ENCODE results near the gene GABRB1. TPM values are rescaled to one million over a fixed set of nuclear protein-coding genes. Genes with fewer than 3 reads are reported as not detected.
A peak's percentile ranks its signal among the peaks of the same experiment; 100 is the strongest.

The GABRB1 gene
- total and polyA plus RNA-seq, 2 experiments from 2014 or later = 2.8 to 5.5 TPM

GRCh38 chr4:46993075-46994006, 38.0 kb upstream of the GABRB1 start, which contains the start of gene GABRA4:
GABRA4 (minus strand) TSS chr4:46993581; CDS start chr4:46993424, 157 bp downstream.
- 2% methylated on average over 58 of the region's 67 CpGs for WGBS (ENCODE audit: low lambda C conversion rate, missing lambda C conversion rate)
- H3K4me1 ChIP-seq (ENCODE audit: insufficient read depth) = no peaks in the 10 kb centered on the region
- peak within 1 kb of the TSS; percentile 16 for H3K4me3 ChIP-seq
- no peaks in the 10 kb centered on the region for H3K9me2 ChIP-seq (replicated peaks; ENCODE audit: insufficient read depth)
- H3K4me2 ChIP-seq = peak within 1 kb of the TSS; percentile 97
- TF ChIP-seq EZH2phosphoT487 (IDR thresholded peaks at IDR 0.05; ENCODE audit: low read depth, severe bottlenecking, unreplicated experiment) = no peak
- TF ChIP-seq EZH2 (IDR thresholded peaks at IDR 0.05; ENCODE audit: borderline replicate concordance) = peak; percentile 77
- no peaks in the 10 kb centered on the region for H3K79me2 ChIP-seq
- no peaks in the 10 kb centered on the region for H3K36me3 ChIP-seq (replicated peaks; ENCODE audit: insufficient read depth, low read depth)
- H3K27ac ChIP-seq = no peak within 1 kb of the TSS
- H2AFZ ChIP-seq = peak within 1 kb of the TSS; percentile 63
- no peaks in the 10 kb centered on the region for H3K9me3 ChIP-seq (ENCODE audit: low read depth)
- peaks cover 59% of the 10 kb centered on the region for H3K27me3 ChIP-seq
- DNase-seq (ENCODE audit: low spot score) = peak; percentile 26
- H4K20me1 ChIP-seq (ENCODE audit: insufficient read depth, poor library complexity, severe bottlenecking) = no peaks in the 10 kb centered on the region

- no peaks in the 10 kb centered on the region for H3K9me3 ChIP-seq (ENCODE audit: low read depth)
- TF ChIP-seq CTCF (IDR thresholded peaks at IDR 0.05; ENCODE audit: poor library complexity) = no peak
- no peaks in the 10 kb centered on the region for H3K4me1 ChIP-seq (ENCODE audit: insufficient read depth)
- DNase-seq (ENCODE audit: low spot score) = no peak
- H3K4me2 ChIP-seq = peak overlapping the region; percentile 97
- no peak overlapping the region for H3K27ac ChIP-seq
- no peaks in the 10 kb centered on the region for H3K79me2 ChIP-seq
- no peaks in the 10 kb centered on the region for H3K36me3 ChIP-seq (replicated peaks; ENCODE audit: insufficient read depth, low read depth)
- H3K27me3 ChIP-seq = peaks cover 59% of the 10 kb centered on the region
- peak overlapping the region; percentile 63 for H2AFZ ChIP-seq
- no peaks in the 10 kb centered on the region for H3K9me2 ChIP-seq (replicated peaks; ENCODE audit: insufficient read depth)
- no peak overlapping the region for H3K4me3 ChIP-seq
- WGBS (ENCODE audit: low lambda C conversion rate, missing lambda C conversion rate) = 3% methylated on average over 14 of the region's 14 CpGs
- no peaks in the 10 kb centered on the region for H4K20me1 ChIP-seq (ENCODE audit: insufficient read depth, poor library complexity, severe bottlenecking)
Measured at GRCh38 chr4:46994007-46994405, 37.4 kb upstream of the GABRB1 start.

- no peak overlapping the region for H3K27ac ChIP-seq
- peaks cover 24% of the 10 kb centered on the region for H3K27me3 ChIP-seq
- H3K4me2 ChIP-seq = no peak overlapping the region
- H4K20me1 ChIP-seq (ENCODE audit: insufficient read depth, poor library complexity, severe bottlenecking) = no peaks in the 10 kb centered on the region
- H3K36me3 ChIP-seq (replicated peaks; ENCODE audit: insufficient read depth, low read depth) = no peaks in the 10 kb centered on the region
- no peaks in the 10 kb centered on the region for H3K79me2 ChIP-seq
- H3K9me3 ChIP-seq (ENCODE audit: low read depth) = no peaks in the 10 kb centered on the region
- no peaks in the 10 kb centered on the region for H3K9me2 ChIP-seq (replicated peaks; ENCODE audit: insufficient read depth)
- no peak for DNase-seq (ENCODE audit: low spot score)
- H3K4me3 ChIP-seq = no peak overlapping the region
- H3K4me1 ChIP-seq (ENCODE audit: insufficient read depth) = no peaks in the 10 kb centered on the region
- H2AFZ ChIP-seq = no peak overlapping the region
- TF ChIP-seq CTCF (IDR thresholded peaks at IDR 0.05; ENCODE audit: poor library complexity) (no peak), EZH2phosphoT487 (IDR thresholded peaks at IDR 0.05; ENCODE audit: low read depth, severe bottlenecking, unreplicated experiment) (no peak)
Measured at GRCh38 chr4:46999566-46999965, 31.8 kb upstream of the GABRB1 start.

GRCh38 chr4:47000406-47000805, 31.0 kb upstream of the GABRB1 start:
- no peaks in the 10 kb centered on the region for H3K9me3 ChIP-seq (ENCODE audit: low read depth)
- no peaks in the 10 kb centered on the region for H3K9me2 ChIP-seq (replicated peaks; ENCODE audit: insufficient read depth)
- H3K4me3 ChIP-seq = no peak overlapping the region
- H4K20me1 ChIP-seq (ENCODE audit: insufficient read depth, poor library complexity, severe bottlenecking) = no peaks in the 10 kb centered on the region
- peaks cover 16% of the 10 kb centered on the region for H3K27me3 ChIP-seq
- H3K4me1 ChIP-seq (ENCODE audit: insufficient read depth) = no peaks in the 10 kb centered on the region
- TF ChIP-seq EZH2phosphoT487 (IDR thresholded peaks at IDR 0.05; ENCODE audit: low read depth, severe bottlenecking, unreplicated experiment) (no peak), EZH2 (IDR thresholded peaks at IDR 0.05; ENCODE audit: borderline replicate concordance) (no peak), CTCF (IDR thresholded peaks at IDR 0.05; ENCODE audit: poor library complexity) (no peak)
- no peak overlapping the region for H3K4me2 ChIP-seq
- H3K79me2 ChIP-seq = no peaks in the 10 kb centered on the region
- no peak overlapping the region for H3K27ac ChIP-seq
- no peak overlapping the region for H2AFZ ChIP-seq
- WGBS (ENCODE audit: low lambda C conversion rate, missing lambda C conversion rate) = 79% methylated on average over 1 of the region's 1 CpG
- H3K36me3 ChIP-seq (replicated peaks; ENCODE audit: insufficient read depth, low read depth) = no peaks in the 10 kb centered on the region
- DNase-seq (ENCODE audit: low spot score) = no peak
